C4-2B (cell line): ENCODE data around the gene MACF1.
"Not testable (repeated sequence)": the region's sequence is repeated elsewhere in the genome, so short reads cannot be mapped to it uniquely, and the experiment has no call there.

Experiments used
- CTCF ChIP-seq: fragments of 450-650 bp; conservative IDR thresholded peaks from 2 replicates; pipeline ENCODE4 v1.5.1; 2017; ENCODE audit warnings: mild to moderate bottlenecking
- ZFX ChIP-seq: fragments of 450-650 bp; IDR thresholded peaks from 2 replicates; pipeline ENCODE4 v1.6.1; 2017

- TF ChIP-seq CTCF, ZFX: not testable (repeated sequence)
Observed at GRCh38 chr1:39510570-39511186, 306.2 kb downstream of the MACF1 start.
